ENCODE data around the gene RRM2.
A peak's percentile ranks its signal among the peaks of the same experiment; 100 is the strongest.
"Not testable (repeated sequence)": the region's sequence is repeated elsewhere in the genome, so short reads cannot be mapped to it uniquely, and the experiment has no call there.

The RRM2 gene

DNA sequence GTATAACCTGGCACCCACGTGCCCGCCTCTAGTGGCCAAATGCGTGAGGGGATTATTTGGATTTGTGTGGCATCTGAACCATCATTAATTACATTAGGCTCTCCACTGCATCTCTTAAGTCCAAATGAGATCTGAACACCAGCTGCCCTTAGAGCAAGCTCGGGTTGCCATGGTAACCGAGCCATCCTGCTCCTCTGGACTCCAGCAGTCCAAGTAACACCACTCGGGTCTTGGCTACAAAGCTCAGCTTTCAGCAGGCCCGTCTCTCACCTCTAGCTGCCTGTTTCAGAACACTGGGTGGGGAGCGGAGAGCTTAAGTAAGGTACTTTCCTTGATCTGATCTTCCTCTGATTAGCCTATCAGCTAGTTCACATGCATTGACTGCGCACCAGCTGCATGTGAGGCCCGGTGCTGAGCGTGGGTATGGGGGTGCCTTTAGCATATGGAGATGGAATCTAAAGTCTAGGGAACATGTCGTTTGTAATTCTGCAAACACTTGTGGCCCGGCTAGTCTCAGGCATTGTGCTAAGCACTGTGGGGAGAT lies 28.2 kb upstream of the RRM2 start:
- no peak for DNase-seq (ENCODE audit: extremely low read depth, low read depth)
- TF ChIP-seq, protein P1, sequence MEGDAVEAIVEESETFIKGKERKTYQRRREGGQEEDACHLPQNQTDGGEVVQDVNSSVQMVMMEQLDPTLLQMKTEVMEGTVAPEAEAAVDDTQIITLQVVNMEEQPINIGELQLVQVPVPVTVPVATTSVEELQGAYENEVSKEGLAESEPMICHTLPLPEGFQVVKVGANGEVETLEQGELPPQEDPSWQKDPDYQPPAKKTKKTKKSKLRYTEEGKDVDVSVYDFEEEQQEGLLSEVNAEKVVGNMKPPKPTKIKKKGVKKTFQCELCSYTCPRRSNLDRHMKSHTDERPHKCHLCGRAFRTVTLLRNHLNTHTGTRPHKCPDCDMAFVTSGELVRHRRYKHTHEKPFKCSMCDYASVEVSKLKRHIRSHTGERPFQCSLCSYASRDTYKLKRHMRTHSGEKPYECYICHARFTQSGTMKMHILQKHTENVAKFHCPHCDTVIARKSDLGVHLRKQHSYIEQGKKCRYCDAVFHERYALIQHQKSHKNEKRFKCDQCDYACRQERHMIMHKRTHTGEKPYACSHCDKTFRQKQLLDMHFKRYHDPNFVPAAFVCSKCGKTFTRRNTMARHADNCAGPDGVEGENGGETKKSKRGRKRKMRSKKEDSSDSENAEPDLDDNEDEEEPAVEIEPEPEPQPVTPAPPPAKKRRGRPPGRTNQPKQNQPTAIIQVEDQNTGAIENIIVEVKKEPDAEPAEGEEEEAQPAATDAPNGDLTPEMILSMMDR (IDR thresholded peaks at IDR 0.05; ENCODE audit: low read depth, low read length), result no peak

DNA sequence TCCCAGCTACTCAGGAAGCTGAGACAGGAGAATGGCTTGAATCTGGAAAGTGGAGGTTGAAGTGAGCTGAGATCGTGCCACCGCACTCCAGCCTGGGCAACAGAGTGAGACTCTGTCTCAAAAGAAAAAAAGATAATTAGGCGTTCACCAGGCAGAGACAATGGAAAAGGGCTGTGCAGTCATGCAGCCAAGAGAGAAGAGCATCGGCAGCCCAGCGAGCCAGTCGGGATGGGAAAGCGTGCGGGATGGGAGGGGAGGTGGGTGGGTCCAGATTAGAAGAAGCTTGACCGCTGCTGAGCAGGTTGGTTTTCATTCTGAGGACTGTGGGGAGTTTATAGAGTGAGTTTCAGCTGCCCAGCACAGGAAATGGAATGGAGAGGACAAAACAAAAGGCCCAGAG lies 27.4 kb upstream of the RRM2 start:
- TF ChIP-seq, protein P1 (IDR thresholded peaks at IDR 0.05; ENCODE audit: low read depth, low read length), result no peak
- DNase-seq (ENCODE audit: extremely low read depth, low read depth), result no peak

DNA sequence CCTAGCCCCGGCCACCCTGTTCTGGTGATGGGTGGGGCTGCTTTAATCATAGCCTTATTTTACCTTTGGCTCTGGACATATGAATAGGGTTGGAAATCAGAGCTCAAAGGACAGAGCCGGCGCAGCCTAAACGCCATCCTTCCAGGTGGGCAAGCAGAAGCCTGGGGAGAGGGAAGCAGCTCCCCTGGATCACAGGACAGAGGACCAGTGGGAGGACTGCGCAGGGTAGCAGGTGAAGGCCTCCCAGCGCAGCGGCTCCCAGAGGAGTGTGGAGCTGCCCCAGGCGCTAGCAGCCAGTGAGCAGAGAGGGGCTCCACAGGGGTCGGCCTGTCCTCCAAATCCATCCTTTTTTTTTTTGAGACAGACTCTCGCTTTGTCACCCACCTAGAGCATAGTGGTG lies 25.9 kb upstream of the RRM2 start:
- TF ChIP-seq, protein P1 (IDR thresholded peaks at IDR 0.05; ENCODE audit: low read depth, low read length), result no peak
- DNase-seq (ENCODE audit: extremely low read depth, low read depth), result no peak

DNA sequence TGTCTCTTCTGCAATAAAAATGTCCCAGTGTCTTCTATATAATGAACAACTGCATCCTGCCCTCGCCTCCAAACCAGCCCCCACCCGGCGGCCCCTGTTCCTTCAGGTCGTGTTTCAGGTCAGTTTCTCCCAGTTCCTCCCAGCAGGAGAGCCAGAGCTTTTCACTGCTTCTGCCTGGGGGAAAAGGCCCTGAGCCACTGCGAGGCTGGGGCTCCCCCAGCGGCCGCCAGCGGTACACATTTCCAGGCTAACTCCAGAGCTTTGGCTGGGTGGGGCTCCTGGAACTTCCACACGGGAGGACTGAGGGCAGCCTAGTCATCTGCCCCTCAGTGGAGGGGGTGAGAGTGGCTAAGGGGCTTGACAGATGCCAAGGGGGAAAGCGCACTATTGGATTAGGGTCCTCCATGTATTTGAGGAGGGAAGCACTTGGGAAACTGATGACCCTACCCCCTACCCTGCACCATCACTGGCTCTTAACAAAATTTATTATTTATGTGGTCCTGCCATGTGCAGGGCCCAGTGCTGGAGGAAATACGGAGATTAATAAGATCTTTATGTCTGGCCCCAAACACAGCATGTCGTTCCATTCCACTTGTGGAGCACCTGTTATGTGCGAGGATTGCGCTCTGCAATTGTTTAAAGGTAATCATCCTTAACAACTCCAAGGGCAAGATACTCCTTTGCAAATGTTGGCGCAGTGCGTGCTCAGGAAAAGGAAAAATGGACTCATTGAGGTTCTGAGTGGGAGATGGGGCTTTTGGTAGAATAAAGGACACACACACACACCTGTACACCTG lies 25.0 kb upstream of the RRM2 start:
- TF ChIP-seq, protein P1 (IDR thresholded peaks at IDR 0.05; ENCODE audit: low read depth, low read length), result peak; percentile 96
- DNase-seq (ENCODE audit: extremely low read depth, low read depth), result no peak

DNA sequence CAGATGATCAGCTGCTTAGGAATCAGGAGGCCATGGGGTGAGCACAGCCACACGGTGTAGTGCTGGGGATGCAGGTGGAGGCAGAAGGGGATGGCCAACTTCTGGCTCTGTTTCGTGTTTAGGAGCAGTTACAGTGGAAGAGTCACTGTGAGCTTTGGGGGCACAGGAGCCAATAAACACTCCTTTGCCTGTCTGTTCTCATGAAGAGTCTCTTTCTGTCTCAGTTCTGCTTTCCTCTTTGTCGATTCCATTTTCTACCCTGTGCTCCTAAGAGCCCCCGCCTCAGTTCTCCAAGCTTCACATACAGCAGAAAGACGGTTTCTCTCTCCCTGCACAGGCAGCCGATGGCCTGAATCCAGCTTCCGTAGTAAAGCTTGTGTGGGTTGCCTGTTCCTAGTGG lies 21.0 kb upstream of the RRM2 start:
- no peak for DNase-seq (ENCODE audit: extremely low read depth, low read depth)
- TF ChIP-seq, protein P1 (IDR thresholded peaks at IDR 0.05; ENCODE audit: low read depth, low read length), result no peak

DNA sequence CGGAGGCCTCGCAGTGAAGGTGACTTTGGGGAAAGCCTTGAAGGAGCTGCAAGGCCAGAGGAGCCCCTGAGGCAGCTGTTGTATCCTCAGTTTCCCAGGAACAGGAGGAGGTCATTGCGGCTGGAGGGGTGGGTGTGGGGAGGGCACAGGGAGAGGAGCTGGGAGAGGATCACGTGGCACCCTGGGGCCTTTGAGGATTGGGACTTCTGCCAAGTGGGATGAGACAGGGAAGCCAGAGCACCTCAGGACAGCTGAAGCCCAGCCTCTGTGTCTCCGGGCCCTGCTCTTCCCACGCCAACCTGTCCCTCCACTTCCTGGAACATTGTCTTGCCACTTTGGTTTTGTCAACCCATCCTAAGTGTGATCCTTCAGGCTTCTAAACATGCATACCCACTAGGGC lies 19.4 kb upstream of the RRM2 start:
- TF ChIP-seq, protein P1 (IDR thresholded peaks at IDR 0.05; ENCODE audit: low read depth, low read length), result no peak
- no peak for DNase-seq (ENCODE audit: extremely low read depth, low read depth)

DNA sequence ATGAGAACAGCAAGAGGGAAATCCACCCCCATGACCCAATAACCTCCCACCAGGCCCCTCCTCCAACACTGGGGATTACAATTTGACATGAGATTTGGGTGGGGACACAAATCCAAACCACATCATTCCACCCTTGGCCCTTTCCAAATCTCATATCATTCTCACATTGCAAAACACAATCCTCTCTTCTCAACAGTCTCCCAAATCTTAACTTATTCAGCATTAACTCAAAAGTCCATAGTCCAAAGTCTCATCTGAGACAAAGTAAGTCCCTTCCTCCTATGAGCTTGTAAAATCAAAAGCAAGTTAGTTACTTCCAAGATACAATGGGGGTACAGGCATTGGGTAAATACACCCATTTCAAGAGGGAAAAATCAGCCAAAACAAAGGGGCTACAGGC lies 17.6 kb upstream of the RRM2 start:
- not testable (repeated sequence) for DNase-seq (ENCODE audit: extremely low read depth, low read depth)

DNA sequence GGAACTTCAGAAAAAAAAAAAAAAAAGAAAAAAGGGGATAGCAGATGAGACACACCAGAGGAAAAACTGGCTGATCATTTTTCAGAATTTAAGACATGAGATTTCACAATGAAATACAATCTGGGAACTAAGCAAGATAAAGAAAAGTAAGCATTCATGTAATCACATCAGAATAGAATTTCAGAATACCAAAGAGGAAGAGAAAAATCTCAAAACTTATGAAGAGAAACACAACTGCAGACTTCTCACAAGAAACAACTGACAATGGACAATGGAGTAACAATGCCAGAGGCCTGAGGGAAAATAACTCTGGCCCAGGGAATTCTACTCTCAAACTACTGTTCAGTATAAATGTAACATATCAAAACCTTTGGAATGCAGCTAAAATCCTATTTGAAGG lies 13.2 kb upstream of the RRM2 start:
- TF ChIP-seq, protein P1 (IDR thresholded peaks at IDR 0.05; ENCODE audit: low read depth, low read length), result no peak
- DNase-seq (ENCODE audit: extremely low read depth, low read depth), result no peak
